Activated T-cell treated with anti-CD3 and anti-CD28 coated beads, Interleukin-2, amount 50 U/mL, for 1 hour (primary cell): Measurements from ENCODE around the gene MXD4.
A peak's percentile ranks its signal among the peaks of the same experiment; 100 is the strongest.

Experiments
- DNase-seq: peaks from one replicate; pipeline ENCODE4 v3.0.0-alpha.2; 2020

Gene MXD4, protein sequence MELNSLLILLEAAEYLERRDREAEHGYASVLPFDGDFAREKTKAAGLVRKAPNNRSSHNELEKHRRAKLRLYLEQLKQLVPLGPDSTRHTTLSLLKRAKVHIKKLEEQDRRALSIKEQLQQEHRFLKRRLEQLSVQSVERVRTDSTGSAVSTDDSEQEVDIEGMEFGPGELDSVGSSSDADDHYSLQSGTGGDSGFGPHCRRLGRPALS

GRCh38 chr4:2261853-2262144 is at the start of gene MXD4:
Gene MXD4 (minus strand): TSS chr4:2262109. CDS start chr4:2261980, 129 bp downstream.
- no peak for DNase-seq

DNA sequence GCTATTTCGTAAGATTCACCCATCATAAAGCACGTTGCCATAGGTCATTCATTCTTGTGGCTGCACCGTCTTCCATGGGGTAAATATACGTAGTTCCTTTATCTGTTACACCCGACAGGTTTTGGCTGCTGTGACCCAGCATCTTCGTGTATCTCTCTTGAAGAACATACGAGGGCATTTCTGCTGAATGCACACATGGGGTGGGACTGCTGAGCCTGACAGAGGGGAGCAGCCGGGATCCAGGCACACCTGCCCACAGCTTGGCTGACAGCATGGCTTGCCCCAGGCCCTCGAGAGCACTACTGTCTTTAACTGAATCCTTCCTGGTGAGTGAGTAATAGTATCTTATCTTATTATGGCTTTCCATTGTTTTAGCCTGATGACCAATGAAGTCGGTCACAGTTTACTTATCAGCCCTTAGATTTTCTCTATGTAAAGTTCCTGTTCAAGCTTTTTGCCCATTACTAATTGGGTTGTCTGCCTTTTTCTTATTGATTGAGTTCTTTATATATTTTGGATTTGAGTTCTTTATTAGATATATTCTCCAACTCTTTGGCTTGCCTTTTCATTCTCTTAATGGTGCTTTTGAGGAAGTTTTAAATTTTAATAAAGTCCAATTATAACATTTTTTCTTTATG is 45.0 kb upstream of the MXD4 start:
- DNase-seq: no peak

- no peak for DNase-seq
Measured at GRCh38 chr4:2305766-2306501, 44.0 kb upstream of the MXD4 start.

GRCh38 chr4:2304877-2305561 is 43.1 kb upstream of the MXD4 start:
- no peak for DNase-seq

DNA sequence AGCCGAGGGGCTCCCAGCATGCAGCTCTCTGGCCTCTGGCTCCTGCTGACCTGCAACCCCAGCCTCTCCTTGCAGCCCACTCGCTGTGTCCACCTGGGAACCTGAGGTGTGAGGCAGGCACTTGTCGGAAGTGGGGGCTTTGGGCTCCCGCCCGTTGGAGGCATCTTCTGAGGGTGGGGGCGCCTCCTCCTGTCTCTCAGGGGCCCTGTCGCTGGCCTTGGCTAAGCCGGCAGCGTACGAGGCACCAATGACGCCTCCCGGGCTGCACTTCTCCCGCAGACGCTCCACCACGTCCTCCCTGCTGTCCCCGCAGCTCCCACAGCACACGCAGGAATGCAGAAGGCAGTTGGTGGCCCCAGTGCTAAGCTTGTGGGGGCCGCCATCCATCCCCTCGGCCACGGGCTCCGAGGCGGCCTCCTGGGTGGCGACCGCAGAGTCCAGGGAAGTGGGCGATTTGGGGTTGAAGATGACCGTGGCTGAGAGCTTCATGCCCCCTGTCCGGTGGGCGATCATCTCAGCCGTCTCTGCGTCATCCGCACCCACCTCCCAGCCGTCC is 42.5 kb upstream of the MXD4 start:
- DNase-seq: no peak

DNA sequence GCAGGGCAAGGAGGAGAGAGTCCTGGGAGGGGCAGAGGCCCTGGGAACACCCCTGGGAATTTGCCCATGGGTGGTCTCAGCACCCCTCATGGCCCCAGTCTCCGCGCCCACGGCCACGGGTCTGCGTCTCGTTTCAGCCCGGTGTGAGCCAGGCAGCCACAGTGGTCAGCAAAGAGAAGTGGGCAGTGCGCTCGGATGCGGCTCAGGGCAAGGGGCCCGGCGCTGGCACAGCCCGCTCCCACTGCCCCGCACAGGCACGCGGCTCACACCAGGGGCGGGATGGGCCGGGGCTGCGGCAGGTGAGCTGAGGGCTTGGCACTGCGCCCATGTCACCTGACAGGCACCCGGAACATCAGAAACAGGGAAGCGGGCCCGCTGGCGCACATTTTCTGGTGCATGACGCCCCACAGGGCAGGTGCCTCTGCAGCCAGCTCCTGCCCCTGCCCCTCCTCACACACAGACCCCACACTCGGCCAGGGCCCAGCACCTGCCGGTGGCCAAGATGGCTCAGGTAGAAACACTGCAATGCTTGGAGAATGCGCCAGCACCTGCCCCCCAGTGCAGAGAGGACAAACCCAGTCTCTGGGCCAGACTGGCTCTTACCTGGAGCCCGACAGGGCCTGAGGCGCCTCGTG is 41.9 kb upstream of the MXD4 start:
- DNase-seq: no peak

- no peak for DNase-seq
Measured at GRCh38 chr4:2303121-2303685, 41.3 kb upstream of the MXD4 start.

DNA sequence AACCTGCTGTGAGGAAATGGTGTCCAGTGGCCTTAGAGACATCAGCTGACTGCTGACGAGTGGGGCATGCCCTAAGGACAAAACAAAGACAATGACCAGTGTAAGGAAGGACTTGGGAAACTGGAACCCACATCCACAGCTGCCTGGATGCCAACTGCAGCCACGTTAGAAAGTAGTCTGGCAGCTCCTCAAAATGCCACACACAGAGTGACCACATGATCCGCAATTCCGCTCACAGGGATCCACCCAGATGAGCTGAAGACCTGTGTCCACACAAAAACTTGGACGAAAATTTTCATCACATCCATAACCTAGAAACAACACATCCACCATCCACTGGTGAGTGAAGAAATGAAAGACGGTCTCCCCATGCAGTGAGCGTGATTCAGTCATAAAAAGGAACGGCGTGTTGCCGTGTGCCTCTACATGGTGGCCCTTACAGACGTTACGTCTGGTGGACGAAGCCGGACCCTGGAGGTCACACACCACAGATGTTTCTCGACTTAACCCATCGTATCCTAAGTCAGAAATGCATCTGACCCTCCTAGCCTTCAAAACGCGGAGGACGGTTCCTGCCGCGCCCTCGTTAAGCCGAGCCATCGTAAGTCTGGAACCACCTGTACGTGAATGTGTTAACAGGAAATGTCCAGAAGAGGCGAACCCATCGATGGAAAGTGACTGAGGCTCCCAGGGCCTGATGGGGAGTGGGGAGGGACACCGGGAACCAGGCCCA is 40.6 kb upstream of the MXD4 start:
- DNase-seq: no peak

DNA sequence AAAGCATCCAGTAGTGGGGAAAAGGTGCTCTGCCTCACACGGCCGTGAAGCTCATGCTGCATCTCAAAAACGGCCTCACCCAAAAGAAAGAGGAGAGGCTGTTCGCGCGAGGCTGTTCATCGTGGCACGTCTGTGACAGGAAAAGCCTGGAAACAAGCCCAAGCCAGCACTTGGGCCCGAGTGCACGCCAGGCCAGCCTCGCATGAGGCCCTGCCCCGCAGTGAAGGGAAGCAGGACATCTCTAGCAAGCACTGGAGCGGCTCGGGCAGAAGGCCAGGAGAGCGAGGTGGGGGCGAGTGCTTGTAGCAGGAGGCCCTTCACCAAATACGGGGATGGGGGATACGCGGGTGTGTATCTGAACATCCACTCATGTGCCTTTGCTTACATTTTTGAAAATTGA is 39.9 kb upstream of the MXD4 start:
- DNase-seq: no peak

GRCh38 chr4:2301225-2301642 is 39.3 kb upstream of the MXD4 start:
- no peak for DNase-seq

DNA sequence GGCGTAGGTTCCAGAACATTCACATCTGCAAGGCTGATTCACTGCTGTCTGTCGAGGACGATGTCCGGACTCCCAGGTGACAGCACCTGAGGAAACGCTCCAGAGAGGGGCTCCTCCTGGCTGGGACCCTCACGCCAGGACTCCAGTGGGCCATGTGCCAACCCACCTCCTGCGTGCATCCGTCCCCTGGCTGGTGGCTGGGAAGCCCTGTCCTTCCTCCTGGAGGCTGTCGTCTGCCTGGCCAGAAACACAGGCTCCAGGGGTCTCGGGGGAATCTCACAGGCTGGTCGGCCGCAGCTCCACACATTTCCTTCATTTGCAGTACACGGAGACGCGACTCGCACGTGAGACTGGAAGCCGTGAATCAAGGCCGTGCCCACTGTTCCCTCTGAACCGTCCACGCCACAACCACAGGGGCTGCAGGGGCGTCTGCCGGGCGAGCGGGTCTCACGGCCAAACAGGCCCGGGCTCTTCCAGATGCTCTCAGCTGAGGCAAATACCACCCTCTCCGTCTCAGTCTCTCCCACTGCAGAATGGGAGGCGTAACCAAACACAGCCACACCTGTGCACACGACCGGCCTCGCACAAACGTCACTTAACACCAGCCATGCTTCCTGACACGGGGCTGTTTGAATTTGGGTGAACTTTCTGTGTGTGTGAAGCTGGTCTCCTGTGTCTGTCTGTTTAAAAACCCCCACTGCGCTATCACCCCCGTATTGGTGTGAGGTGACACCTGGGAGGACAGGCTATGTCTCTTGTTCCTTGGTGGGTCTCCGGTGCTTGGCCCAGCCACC is 38.7 kb upstream of the MXD4 start:
- DNase-seq: no peak

- no peak for DNase-seq
Measured at GRCh38 chr4:2299794-2300193, 37.9 kb upstream of the MXD4 start.

GRCh38 chr4:2298532-2298991 is 36.7 kb upstream of the MXD4 start:
- DNase-seq: no peak

DNA sequence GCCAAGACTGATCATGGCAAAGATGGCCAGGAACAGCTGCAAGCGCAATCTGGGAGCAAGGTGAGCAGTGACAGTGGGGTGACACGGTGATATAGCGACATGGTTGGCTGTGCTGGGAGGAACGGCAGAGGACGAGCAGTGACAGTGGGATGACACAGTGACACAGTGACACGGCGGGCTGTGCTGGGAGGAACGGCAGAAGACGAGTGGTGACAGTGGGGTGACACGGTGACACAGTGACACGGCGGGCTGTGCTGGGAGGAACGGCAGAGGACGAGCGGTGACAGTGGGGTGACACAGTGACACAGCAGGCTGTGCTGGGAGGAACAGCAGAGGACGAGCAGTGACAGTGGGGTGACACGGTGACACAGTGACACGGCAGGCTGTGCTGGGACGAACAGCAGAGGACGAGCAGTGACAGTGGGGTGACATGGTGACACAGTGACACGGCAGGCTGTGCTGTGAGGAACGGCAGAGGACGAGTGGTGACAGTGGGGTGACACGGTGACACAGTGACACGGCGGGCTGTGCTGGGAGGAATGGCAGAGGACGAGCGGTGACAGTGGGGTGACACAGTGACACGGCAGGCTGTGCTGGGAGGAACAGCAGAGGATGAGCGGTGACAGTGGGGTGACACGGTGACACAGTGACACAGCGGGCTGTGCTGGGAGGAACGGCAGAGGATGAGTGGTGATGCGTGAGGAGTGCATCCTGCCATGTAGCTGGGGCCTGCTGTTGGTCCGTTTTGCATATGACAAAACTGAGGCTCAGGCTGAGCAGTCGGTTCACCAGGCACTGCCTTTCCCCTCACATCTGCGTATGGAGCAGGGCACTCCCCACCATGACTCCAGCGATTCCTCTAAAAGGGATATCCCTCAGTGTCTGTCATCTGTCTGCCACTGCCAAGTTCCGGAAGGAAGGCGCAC is 36.0 kb upstream of the MXD4 start:
- DNase-seq: peak; percentile 37

DNA sequence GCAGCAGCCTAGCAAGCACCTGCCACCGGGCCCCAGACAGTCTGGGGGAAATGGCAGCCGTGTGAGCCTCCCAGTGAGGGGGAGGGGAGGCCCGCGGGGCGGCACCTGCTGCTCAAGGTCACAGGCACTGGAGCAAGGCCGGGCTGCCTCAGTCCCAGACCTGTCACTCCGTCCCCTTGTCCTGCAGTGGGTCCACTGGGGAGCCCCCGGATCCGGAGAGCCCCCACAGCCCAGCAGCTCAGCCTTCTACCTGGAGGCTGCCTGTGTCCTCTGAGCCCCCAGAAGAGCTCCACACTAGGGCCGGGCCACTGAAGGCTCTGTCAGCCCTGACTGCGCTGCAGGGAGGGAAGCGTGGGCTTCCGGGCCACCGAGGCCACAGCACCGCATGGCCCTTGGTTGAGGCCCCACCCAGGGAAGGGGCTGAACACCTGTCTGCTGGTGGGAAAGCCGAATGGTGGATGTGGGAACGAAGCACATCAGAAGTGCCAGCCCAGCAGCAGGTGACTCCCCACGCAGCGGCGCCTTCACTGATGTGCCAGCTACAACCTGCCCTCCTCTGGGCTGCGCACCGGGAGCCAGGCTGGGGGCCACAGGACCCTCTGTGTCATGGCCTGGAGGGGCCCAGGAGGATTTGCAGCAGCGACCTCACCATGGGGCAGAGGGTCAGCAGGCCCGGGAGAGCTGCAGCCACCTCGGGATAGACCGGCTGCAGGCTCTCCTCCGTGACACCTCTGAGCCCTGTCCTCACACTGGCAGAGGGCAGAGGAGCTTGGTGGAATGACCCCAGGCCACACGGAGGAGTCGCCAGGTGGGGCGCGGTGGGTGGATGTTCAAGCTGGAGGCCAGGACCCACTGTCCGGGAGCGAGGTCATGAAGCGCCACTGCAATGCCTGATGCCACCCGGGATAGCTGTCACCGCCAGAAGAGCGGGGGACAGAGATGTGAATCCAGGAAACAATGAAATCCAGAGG is 35.0 kb upstream of the MXD4 start:
- peak; percentile 34 for DNase-seq

DNA sequence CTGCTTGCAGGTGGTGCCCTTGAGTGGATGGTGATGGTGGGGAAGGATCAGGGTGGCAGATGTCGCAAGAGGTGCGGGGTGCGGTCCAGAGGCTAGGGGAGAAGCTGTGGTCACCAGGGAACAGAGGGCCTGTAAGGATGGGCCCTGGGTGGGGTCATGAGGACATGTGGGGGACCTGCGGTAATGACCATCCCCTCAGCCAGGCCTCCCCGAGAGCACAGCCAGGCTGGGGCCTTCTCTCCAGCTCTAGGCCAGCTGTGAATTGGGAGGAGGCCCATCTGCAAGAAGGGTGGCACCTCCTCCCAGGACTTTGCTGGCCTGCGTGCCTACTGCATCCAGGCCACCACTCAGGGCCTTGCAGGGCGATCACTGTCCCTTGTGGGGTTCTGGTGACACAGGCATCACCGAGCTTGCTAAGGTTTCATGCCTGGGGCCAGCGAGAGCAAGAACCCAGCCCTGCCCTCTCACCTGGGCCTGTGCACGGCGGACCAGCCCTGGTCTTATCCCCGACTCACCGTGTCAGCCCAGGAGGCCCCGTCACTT is 34.1 kb upstream of the MXD4 start:
- peak; percentile 18 for DNase-seq

DNA sequence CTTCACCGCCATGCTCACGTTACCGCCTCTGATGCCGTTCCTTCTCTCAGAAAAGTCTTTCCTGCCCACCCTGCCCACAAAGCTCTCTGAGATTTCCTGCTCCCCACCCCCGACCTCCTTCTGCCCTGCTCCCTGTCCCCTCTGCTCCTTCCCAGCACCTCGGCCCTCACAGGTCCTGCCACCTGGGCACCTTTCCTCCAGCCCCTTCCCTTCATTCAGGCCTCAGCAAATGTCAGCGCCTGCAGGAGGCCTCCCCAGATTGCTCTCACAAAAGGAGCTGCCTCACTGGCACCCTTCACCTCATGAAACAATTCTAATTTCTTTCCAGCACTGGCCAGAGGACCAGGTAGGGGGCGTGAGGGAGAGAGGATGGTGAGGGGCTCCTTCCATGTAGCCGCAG is 33.6 kb upstream of the MXD4 start:
- DNase-seq: peak; percentile 19

- no peak for DNase-seq
Measured at GRCh38 chr4:2292646-2293108, 30.8 kb upstream of the MXD4 start.
